Measurements from ENCODE around the gene GALNT10.

The GALNT10 gene

GRCh38 chr5:154237376-154237743, 46.8 kb downstream of the GALNT10 start:
- no peak for TF ChIP-seq CTCF (IDR thresholded peaks at IDR 0.05)
- no peak for TF ChIP-seq ZFX (IDR thresholded peaks at IDR 0.05; ENCODE audit: borderline replicate concordance)

GRCh38 chr5:154237946-154238345, 47.4 kb downstream of the GALNT10 start:
- no peak overlapping the region for H3K27ac ChIP-seq
- TF ChIP-seq ZFX (IDR thresholded peaks at IDR 0.05; ENCODE audit: borderline replicate concordance) (no peak), CTCF (IDR thresholded peaks at IDR 0.05) (no peak)

More at GRCh38 chr5:154237376-154237743, 46.8 kb downstream of the GALNT10 start:
- no peak overlapping the region for H3K27ac ChIP-seq

- H3K27ac ChIP-seq: no peak overlapping the region
- TF ChIP-seq ZFX (IDR thresholded peaks at IDR 0.05; ENCODE audit: borderline replicate concordance): no peak
- no peak for TF ChIP-seq CTCF (IDR thresholded peaks at IDR 0.05)
Observed at GRCh38 chr5:154238776-154239481, 48.4 kb downstream of the GALNT10 start.

- H3K27ac ChIP-seq: no peak overlapping the region
- TF ChIP-seq ZFX (IDR thresholded peaks at IDR 0.05; ENCODE audit: borderline replicate concordance) (no peak), CTCF (IDR thresholded peaks at IDR 0.05) (no peak)
Observed at GRCh38 chr5:154240595-154240994, 50.1 kb downstream of the GALNT10 start.

- H3K27ac ChIP-seq: no peak overlapping the region
- TF ChIP-seq ZFX (IDR thresholded peaks at IDR 0.05; ENCODE audit: borderline replicate concordance) (no peak), CTCF (IDR thresholded peaks at IDR 0.05) (no peak)
Observed at GRCh38 chr5:154241021-154241420, 50.5 kb downstream of the GALNT10 start.

DNA sequence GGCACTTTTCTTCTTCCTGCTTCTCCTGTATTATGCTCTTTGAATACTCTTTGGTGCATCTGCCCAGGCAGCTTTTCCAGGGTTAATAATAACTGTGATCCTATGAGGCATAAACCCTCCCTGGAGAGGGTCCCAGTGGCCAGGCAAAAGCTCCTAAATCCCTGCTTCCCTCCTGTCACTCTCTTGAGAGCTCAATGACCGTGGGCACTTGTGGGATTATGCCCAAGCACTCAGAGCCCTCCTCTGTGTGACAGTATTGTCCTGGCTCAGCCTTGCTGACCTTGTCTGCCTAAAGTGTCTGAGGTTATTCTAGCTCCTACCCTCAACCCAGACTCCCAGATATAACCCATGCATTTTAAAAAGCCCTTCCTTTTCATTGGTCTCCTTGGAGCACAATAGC, 51.9 kb downstream of the GALNT10 start:
- no peak overlapping the region for H3K27ac ChIP-seq
- TF ChIP-seq ZFX (IDR thresholded peaks at IDR 0.05; ENCODE audit: borderline replicate concordance) (no peak), CTCF (IDR thresholded peaks at IDR 0.05) (no peak)

- no peak overlapping the region for H3K27ac ChIP-seq
- no peak for TF ChIP-seq CTCF (IDR thresholded peaks at IDR 0.05)
- TF ChIP-seq ZFX (IDR thresholded peaks at IDR 0.05; ENCODE audit: borderline replicate concordance): no peak
Observed at GRCh38 chr5:154242964-154243376, 52.4 kb downstream of the GALNT10 start.
